IPS-20b (cell line): Measurements from ENCODE around the gene NTNG2.
"Not testable (repeated sequence)": the region's sequence is repeated elsewhere in the genome, so short reads cannot be mapped to it uniquely, and the experiment has no call there.

Source experiments
- H3K27ac ChIP-seq: one replicate; pipeline ENCODE4 v1.5.1; 2013; ENCODE audit warnings: low read length
- H3K27me3 ChIP-seq: 2 replicates; pipeline ENCODE4 v1.6.1; 2013; ENCODE audit warnings: mild to moderate bottlenecking, low read length, inconsistent platforms; ENCODE audit not compliant: insufficient read depth
- H3K36me3 ChIP-seq: 2 replicates; pipeline ENCODE4 v1.6.1; 2013; ENCODE audit warnings: low read depth, mild to moderate bottlenecking, inconsistent platforms, low read length, moderate library complexity; ENCODE audit not compliant: insufficient read depth
- H3K4me1 ChIP-seq: 2 replicates; pipeline ENCODE4 v1.6.1; 2013; ENCODE audit warnings: mild to moderate bottlenecking, control low read depth, inconsistent platforms, low read length, moderate library complexity; ENCODE audit not compliant: insufficient read depth
- H3K4me3 ChIP-seq: 2 replicates; pipeline ENCODE4 v1.5.1; 2013; ENCODE audit warnings: mild to moderate bottlenecking, low read length, inconsistent platforms
- H3K9ac ChIP-seq: 2 replicates; pipeline ENCODE4 v1.6.1; 2013; ENCODE audit warnings: low read depth, mild to moderate bottlenecking, inconsistent platforms, low read length, moderate library complexity
- H3K9me3 ChIP-seq: 2 replicates; pipeline ENCODE4 v1.6.1; 2013; ENCODE audit warnings: mild to moderate bottlenecking, low read depth, low read length, inconsistent platforms; ENCODE audit not compliant: insufficient read depth

NTNG2 gene

GRCh38 chr9:132134085-132134484 is 27.8 kb upstream of the NTNG2 start:
- not testable (repeated sequence) for H3K9ac ChIP-seq, H3K9me3 ChIP-seq, H3K36me3 ChIP-seq, H3K27me3 ChIP-seq, H3K4me1 ChIP-seq, H3K4me3 ChIP-seq, H3K27ac ChIP-seq

DNA sequence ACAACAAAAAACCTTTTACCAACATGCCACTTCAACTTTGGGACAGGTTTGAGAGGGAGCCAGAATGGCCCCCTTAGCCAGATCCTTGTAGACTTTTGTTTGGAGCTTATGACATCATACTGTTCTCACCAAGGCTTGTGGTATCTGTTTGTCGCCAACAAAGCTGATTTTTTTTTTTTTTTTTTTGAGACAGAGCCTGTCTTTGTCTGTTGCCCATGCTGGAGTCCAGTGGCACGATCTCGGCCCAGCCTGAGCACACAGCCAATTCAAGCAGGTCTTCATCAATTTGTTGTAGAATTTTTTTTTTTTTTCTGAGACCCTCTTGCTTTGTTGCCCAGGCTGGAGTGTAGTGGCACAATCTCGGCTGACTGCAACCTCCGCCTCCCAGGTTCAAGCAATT is 26.4 kb upstream of the NTNG2 start:
- Histone ChIP-seq H3K9me3 (no peaks in the 10 kb centered on the region), H3K4me3 (no peak overlapping the region), H3K27me3 (peaks cover 13% of the 10 kb centered on the region), H3K27ac (no peak overlapping the region), H3K4me1 (peaks cover 8% of the 10 kb centered on the region; the same call in 1 of the 2 replicates), H3K9ac (no peak overlapping the region), H3K36me3 (no peaks in the 10 kb centered on the region)

DNA sequence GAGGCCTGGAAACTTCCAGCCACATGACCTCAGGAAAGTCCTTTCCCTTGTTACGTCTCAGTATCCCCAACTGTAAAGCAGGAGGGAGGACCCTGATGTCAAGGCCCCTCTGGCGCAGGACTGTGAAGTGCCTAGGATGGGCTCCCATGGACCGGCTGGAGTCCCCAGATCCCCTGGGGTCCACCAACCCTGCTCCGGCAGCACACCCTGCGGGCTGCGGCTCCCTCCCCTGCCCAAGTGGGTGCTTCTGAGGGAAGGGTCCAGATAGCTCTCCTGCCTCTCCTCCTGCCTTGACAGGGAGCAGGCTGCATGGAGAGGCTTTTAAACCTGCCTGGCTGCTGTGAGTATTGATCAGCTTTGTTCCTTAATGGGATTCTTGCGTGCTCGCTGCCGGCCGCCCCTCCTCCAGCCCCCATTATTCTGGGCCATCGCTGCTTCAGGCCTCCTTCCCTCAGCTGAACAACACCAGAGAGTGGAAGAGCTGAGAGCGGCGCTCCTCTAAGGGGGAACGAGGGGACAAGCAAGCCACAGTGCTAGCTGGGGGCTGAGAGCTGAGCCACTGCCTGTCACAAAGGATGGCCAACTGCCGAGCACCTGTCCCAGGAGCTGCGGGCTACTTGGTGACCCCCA is 25.6 kb upstream of the NTNG2 start:
- Histone ChIP-seq H3K27ac (no peak overlapping the region), H3K36me3 (no peaks in the 10 kb centered on the region), H3K27me3 (peaks cover 13% of the 10 kb centered on the region), H3K4me3 (no peak overlapping the region), H3K9me3 (no peaks in the 10 kb centered on the region), H3K9ac (no peak overlapping the region), H3K4me1 (peaks cover 13% of the 10 kb centered on the region; the same call in 1 of the 2 replicates)

GRCh38 chr9:132141344-132141947 is 20.4 kb upstream of the NTNG2 start:
- Histone ChIP-seq H3K9ac (peak overlapping the region; percentile 68), H3K27me3 (peaks cover 17% of the 10 kb centered on the region; the same call in 1 of the 2 replicates), H3K4me1 (peaks cover 15% of the 10 kb centered on the region; the same call in 1 of the 2 replicates), H3K36me3 (no peaks in the 10 kb centered on the region), H3K27ac (no peak overlapping the region), H3K4me3 (peak overlapping the region; percentile 69), H3K9me3 (no peaks in the 10 kb centered on the region)

- Histone ChIP-seq H3K9me3 (no peaks in the 10 kb centered on the region), H3K4me3 (peak overlapping the region; percentile 69; the same call in 1 of the 2 replicates), H3K36me3 (no peaks in the 10 kb centered on the region), H3K4me1 (peaks cover 15% of the 10 kb centered on the region; the same call in 1 of the 2 replicates), H3K9ac (peak overlapping the region; percentile 68), H3K27me3 (peaks cover 17% of the 10 kb centered on the region; the same call in 1 of the 2 replicates), H3K27ac (no peak overlapping the region)
Observed at GRCh38 chr9:132141948-132142594, 19.8 kb upstream of the NTNG2 start.

DNA sequence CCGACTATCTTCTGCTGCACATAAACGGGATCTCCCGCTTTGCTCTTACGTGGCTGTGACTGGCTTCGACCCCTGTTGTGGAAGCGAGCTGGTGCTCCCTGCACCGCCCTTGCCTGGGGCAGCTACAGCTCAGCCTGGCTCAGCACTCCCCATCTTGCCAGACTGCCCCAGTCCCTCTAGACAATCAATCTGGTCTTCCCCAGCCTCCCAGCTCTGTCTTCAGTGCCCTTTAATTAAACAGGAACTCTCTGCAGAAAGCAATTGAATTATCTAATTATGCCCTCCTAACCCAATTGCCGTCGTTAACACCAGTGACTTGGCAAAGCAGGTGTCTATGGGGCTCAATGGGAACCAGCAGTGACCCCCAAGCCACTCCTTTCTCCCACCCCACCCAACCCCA is 18.9 kb upstream of the NTNG2 start:
- Histone ChIP-seq H3K9ac (no peak overlapping the region), H3K27ac (no peak overlapping the region), H3K9me3 (no peaks in the 10 kb centered on the region), H3K4me3 (no peak overlapping the region), H3K27me3 (peaks cover 12% of the 10 kb centered on the region; the same call in 1 of the 2 replicates), H3K4me1 (peaks cover 15% of the 10 kb centered on the region; the same call in 1 of the 2 replicates), H3K36me3 (no peaks in the 10 kb centered on the region)

DNA sequence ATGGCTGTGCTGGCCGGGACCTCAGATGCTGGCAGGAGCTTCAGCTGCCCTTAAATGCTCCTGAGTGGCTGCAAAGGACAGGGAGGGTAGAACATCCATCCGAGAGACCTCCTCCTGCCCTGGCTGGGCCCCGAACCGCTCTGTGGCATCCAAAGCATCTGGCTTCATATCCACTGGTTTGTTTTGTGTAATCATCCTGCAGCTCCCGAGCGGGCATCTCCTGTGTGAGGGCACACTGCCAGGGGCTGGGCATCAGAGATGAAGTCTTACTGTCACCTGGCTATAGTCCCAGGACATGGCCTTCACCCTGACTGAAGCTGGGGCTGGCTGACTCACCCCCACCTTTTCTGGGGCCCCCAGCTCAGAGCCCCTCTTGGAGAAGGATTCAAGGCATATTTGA is 18.5 kb upstream of the NTNG2 start:
- no peak overlapping the region for H3K9ac ChIP-seq
- no peaks in the 10 kb centered on the region for H3K36me3 ChIP-seq
- no peak overlapping the region for H3K27ac ChIP-seq
- H3K9me3 ChIP-seq, result no peaks in the 10 kb centered on the region
- no peak overlapping the region for H3K4me3 ChIP-seq
- peaks cover 15% of the 10 kb centered on the region; the same call in 1 of the 2 replicates for H3K4me1 ChIP-seq
- peaks cover 12% of the 10 kb centered on the region for H3K27me3 ChIP-seq

- H3K9me3 ChIP-seq, result no peaks in the 10 kb centered on the region
- H3K36me3 ChIP-seq, result no peaks in the 10 kb centered on the region
- no peak overlapping the region for H3K27ac ChIP-seq
- H3K4me1 ChIP-seq, result peaks cover 13% of the 10 kb centered on the region; the same call in 1 of the 2 replicates
- no peak overlapping the region for H3K9ac ChIP-seq
- H3K27me3 ChIP-seq, result peaks cover 10% of the 10 kb centered on the region
- H3K4me3 ChIP-seq, result no peak overlapping the region
Observed at GRCh38 chr9:132144708-132145365, 17.0 kb upstream of the NTNG2 start.

GRCh38 chr9:132146039-132146438 is 15.8 kb upstream of the NTNG2 start:
- H3K4me3 ChIP-seq, result no peak overlapping the region
- H3K36me3 ChIP-seq, result no peaks in the 10 kb centered on the region
- no peaks in the 10 kb centered on the region for H3K9me3 ChIP-seq
- no peak overlapping the region for H3K9ac ChIP-seq
- no peak overlapping the region for H3K27ac ChIP-seq
- H3K27me3 ChIP-seq, result peaks cover 4% of the 10 kb centered on the region; the same call in 1 of the 2 replicates
- H3K4me1 ChIP-seq, result peaks cover 5% of the 10 kb centered on the region; the same call in 1 of the 2 replicates

GRCh38 chr9:132146575-132146974 is 15.3 kb upstream of the NTNG2 start:
- Histone ChIP-seq H3K9me3 (no peaks in the 10 kb centered on the region), H3K27me3 (peaks cover 4% of the 10 kb centered on the region; the same call in 1 of the 2 replicates), H3K9ac (no peak overlapping the region), H3K4me3 (no peak overlapping the region), H3K4me1 (no peaks in the 10 kb centered on the region), H3K36me3 (no peaks in the 10 kb centered on the region), H3K27ac (no peak overlapping the region)

DNA sequence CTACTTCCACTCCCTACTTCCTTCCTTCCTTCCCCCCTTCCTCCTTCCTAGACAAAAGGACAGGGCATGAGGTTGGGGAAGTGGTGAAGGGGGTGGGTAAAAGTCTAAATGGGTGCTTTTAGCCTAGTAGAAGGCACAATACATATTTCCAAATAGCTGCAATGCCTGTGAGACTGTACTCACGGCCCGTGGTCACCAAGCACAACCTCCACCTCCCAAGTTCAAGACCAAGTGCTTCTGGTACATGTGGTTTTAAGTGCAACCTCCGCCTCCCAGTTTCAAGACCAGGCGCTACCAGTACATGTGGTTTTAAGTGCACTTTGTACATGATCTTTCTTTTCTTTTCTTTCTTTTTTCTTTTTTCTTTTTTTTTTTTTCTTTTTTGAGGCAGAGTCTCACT is 14.5 kb upstream of the NTNG2 start:
- Histone ChIP-seq H3K4me1 (no peaks in the 10 kb centered on the region), H3K27me3 (no peaks in the 10 kb centered on the region; the same call in 1 of the 2 replicates), H3K9ac (no peak overlapping the region), H3K4me3 (no peak overlapping the region), H3K36me3 (no peaks in the 10 kb centered on the region), H3K27ac (no peak overlapping the region), H3K9me3 (no peaks in the 10 kb centered on the region)
